GM12878 (cell line): Measurements from ENCODE around the gene EFHC1.

Experiments
- ETV6 ChIP-seq, 2 experiments: fragments of 450-650 bp in 1 of 2; IDR thresholded peaks in 1 of 2; conservative IDR thresholded peaks in 1 of 2; 2 replicates each; pipeline ENCODE4 v1.6.1; 2014; ENCODE audit warnings: antibody characterized with exemption in 1 of 2, borderline replicate concordance in 1 of 2, low read depth in 1 of 2, mild to moderate bottlenecking in 1 of 2, moderate library complexity in 1 of 2
- TARDBP ChIP-seq: IDR thresholded peaks from 2 replicates; pipeline ENCODE4 v1.6.1; 2016; ENCODE audit warnings: borderline replicate concordance
- YY1 ChIP-seq: IDR thresholded peaks from 2 replicates; pipeline ENCODE4 v1.6.1; 2011; ENCODE audit warnings: low read depth, mild to moderate bottlenecking, low read length
- TF ChIP-seq, protein P1 (sequence below): IDR thresholded peaks from 2 replicates; pipeline ENCODE4 v1.6.1; 2011; ENCODE audit warnings: borderline replicate concordance, low read depth, mild to moderate bottlenecking, moderate library complexity, mixed read lengths, low read length; ENCODE audit not compliant: insufficient read depth; ENCODE audit errors: extremely low read length

DNA sequence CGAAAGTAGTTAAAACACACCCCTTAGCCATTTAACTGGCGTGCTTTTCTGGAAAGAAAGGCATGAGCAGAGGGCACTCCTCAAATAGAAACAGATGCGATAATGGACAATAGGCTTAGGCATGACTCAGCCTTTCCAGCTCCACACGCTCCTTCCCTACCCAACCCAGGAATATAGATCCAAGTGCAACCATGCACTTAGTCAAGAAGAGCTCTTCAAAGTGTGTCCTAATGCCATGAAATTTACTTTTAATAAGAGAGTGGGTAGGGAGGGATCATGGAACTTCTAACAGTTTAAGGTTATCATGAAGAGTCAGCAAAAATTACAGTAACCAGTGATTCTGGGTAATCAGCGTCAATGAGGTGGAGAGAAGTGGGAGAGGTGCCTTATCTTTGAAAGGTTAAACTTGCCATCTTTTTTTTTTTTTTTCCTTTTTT is 2.4 kb upstream of the EFHC1 start:
- no peak for TF ChIP-seq TARDBP
- no peak for TF ChIP-seq ETV6 (conservative IDR thresholded peaks at IDR 0.05 in 1 of 2, IDR thresholded peaks at IDR 0.05 in 1 of 2; ENCODE audit: borderline replicate concordance in 1 of 2, low read depth in 1 of 2)
- TF ChIP-seq YY1 = no peak
- TF ChIP-seq, protein P1, sequence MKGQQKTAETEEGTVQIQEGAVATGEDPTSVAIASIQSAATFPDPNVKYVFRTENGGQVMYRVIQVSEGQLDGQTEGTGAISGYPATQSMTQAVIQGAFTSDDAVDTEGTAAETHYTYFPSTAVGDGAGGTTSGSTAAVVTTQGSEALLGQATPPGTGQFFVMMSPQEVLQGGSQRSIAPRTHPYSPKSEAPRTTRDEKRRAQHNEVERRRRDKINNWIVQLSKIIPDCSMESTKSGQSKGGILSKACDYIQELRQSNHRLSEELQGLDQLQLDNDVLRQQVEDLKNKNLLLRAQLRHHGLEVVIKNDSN = no peak
